ENCODE results near the gene CPNE6. TPM values are rescaled to one million over a fixed set of nuclear protein-coding genes. Genes with fewer than 3 reads are reported as not detected.
A peak's percentile ranks its signal among the peaks of the same experiment; 100 is the strongest.

Gene CPNE6
- total and polyA plus RNA-seq, 5 donors: 0.14 to 0.16 TPM; not detected in 3

DNA sequence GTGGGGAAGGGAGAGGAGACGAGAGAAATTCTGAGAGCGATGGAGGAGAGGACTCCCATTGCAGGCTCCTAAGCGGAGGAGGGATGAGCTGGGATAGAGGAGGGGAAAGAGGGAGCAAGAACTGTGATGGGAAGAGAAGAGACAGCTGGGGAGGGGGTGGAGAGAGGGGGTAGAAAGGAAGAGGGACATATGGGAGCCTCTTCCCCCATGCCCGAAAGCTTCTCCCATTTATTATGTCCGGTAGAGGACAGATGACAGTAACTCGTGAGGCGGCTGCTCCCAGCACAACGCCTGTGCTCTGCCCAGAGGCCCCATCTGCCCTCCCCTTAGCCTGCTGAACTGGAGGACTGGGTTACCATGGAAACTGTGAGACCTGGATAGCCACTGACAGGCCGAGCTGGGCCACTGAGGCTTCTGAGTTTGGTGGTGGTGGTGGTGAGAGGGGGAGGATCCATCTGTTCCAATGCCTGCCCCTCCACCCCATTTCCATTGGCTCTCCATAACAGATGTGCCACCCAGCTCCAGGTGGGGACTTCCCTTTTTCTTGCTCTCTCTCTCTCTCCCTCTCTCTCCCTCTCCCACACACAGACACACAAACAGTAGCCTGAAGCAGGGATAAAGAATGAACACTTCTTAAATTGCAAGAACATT, 8.3 kb downstream of the CPNE6 start:
- Histone ChIP-seq H3K4me3 (ENCODE audit: low read length) (no peak overlapping the region), H3K27me3 (ENCODE audit: control insufficient read depth, insufficient read depth) (no peaks in the 10 kb centered on the region), H3K4me1 (ENCODE audit: control insufficient read depth, insufficient read depth, low read length) (no peaks in the 10 kb centered on the region), H3K9me3 (ENCODE audit: control insufficient read depth, low read length) (no peaks in the 10 kb centered on the region), H3K27ac (ENCODE audit: low read length) (no peak overlapping the region)
- ATAC-seq: no peak
- DNase-seq: no peak
- intact Hi-C loops (cut with DNase I): no loop called here
- 91% methylated on average over 9 of the region's 9 CpGs for WGBS

DNA sequence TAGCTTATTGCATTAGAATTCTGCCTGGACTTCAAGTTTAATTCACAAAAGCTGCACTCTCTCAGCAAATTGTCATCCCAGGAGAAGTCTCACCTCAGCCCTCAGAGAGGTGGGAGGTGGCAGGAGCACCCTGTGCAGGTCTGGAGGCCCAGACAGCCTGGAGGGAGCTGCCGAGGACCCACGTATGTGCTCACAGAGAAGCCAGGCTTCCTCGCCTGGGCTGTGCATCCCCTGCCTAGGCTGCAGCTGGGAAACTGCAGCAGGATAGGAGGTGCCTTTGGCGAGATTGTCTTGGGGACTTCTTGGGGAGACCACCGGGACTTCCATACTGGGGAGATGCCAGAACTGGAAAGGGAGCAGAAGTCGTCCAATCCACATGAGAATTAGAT, 8.8 kb downstream of the CPNE6 start:
- intact Hi-C loops (cut with DNase I): no loop called here
- H3K27ac ChIP-seq (ENCODE audit: low read length): no peak overlapping the region
- DNase-seq (no peak), ATAC-seq (no peak)
- no peak overlapping the region for H3K4me3 ChIP-seq (ENCODE audit: low read length)
- 78% methylated on average over 6 of the region's 6 CpGs for WGBS
- H3K9me3 ChIP-seq (ENCODE audit: control insufficient read depth, low read length): no peaks in the 10 kb centered on the region
- H3K4me1 ChIP-seq (ENCODE audit: control insufficient read depth, insufficient read depth, low read length): no peaks in the 10 kb centered on the region
- no peaks in the 10 kb centered on the region for H3K27me3 ChIP-seq (ENCODE audit: control insufficient read depth, insufficient read depth)

DNA sequence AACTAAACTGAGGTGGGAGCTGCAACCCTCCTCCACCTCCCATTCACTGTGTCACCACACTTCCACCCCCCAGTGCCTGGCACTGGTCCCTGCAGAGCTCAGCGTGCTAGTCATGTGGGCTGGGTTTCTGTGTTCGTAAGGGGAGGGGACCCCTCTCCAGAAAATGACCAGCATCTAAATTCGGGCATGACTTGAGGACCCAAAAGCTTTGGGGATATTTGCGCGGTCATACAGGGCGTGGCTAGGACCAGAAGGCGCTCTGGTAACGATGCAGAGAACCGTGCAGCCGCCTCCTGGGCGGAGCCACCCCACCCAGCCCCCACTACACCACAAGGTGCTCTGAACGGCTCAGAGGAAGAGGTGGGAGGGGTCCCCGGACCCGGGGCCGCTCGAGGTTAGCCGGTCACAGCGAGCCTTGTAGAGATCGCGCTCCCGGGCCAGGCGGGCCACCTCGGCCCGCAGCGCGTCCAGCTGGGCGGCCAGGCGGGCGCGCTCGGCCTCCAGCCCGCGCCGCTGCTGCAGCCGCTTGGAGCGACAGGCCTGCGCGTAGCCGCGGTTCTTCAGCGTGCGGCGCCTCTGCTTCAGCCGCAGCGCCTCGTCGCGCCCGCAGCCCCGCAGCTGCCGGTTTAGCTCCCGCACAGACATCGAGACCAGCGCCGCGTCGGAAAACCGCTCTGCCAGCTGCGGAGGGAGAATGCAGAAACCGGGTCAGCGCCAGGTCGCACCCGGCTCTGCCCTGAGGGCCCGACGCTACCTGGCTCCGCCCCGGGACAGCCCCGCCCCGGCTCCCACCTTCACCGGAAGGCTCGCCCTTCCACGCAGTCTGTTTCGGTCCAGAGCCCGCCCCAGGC, 9.8 kb downstream of the CPNE6 start:
- ATAC-seq: peak; percentile 68 to 82
- under 1% methylated on average over 74 of the region's 74 CpGs for WGBS
- intact Hi-C loops (cut with DNase I): no loop called here

DNA sequence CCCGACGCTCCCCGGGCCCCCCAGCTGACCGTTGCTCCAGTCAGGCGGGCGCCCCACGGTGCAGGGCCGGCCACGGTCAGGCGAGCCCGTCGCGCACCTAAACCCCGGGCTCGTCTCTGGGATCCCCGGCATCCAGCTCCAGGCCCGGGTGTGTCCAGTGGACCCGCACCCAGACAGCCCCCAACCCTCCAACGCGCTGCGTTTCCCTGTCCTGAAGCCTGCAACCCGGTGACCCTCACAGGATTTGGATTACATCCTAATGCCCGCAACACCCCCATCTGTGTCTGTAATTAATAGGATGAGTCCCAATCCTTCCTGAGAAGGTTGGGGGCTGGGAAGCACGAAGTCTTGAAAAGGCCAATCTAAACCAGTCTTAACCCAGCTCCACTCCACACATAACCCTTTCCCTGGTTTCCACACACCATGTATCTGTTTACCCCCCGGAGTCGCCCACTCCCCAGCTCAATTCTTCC, 10.4 kb downstream of the CPNE6 start:
- no peak for ATAC-seq
- H3K27me3 ChIP-seq (ENCODE audit: control insufficient read depth, insufficient read depth): no peaks in the 10 kb centered on the region
- peak overlapping the region; percentile 76 for H3K4me3 ChIP-seq (ENCODE audit: low read length)
- WGBS: 22% methylated on average over 26 of the region's 26 CpGs
- no peaks in the 10 kb centered on the region for H3K4me1 ChIP-seq (ENCODE audit: control insufficient read depth, insufficient read depth, low read length)
- H3K27ac ChIP-seq (ENCODE audit: low read length): no peak overlapping the region
- H3K9me3 ChIP-seq (ENCODE audit: control insufficient read depth, low read length): no peaks in the 10 kb centered on the region
- intact Hi-C loops (cut with DNase I): no loop called here
- DNase-seq: no peak

More for the DNA sequence above, 9.8 kb downstream of the CPNE6 start:
- H3K9me3 ChIP-seq (ENCODE audit: control insufficient read depth, low read length): no peaks in the 10 kb centered on the region
- peak in 2 of 3 donors; percentile 77 to 81 for DNase-seq
- peak overlapping the region; percentile 76 for H3K4me3 ChIP-seq (ENCODE audit: low read length)
- H3K27me3 ChIP-seq (ENCODE audit: control insufficient read depth, insufficient read depth): no peaks in the 10 kb centered on the region
- no peaks in the 10 kb centered on the region for H3K4me1 ChIP-seq (ENCODE audit: control insufficient read depth, insufficient read depth, low read length)
- H3K27ac ChIP-seq (ENCODE audit: low read length): no peak overlapping the region

DNA sequence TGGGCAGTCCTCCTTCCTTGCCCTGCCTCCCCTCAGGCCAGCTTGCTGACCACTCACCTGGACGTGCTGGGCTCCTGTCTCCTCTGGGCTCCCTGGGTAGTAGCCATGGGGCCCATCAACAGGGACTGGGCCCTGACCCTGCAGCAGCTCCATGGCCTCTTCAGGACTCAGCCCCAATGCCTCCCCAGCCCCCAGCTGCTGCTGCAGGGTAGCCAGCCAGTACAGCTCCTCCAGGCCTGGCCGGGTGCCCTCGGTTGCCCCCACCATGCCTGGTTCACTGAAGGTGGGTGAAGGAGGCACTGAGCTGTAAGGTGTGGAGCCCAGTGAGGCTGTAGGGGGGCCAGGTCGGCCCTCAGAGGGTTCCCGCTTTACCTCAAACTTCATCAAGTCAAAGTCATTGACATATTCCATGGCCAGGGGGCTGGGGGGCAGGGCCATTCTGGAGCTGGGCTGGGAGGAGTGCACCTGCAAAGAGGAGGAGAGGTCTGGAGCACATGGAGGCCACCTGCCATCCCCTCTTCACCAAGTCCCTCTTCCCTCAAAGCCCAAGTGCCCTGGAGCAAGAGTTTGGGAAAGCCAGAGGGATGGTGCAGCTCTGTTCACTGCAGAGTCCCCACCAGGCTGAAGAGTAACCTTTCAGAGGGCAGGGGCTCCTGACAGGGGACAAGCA, 11.2 kb downstream of the CPNE6 start:
- DNase-seq (no peak), ATAC-seq (peak in 1 of 2 donors; percentile 12)
- Histone ChIP-seq H3K27ac (ENCODE audit: low read length) (no peak overlapping the region), H3K4me3 (ENCODE audit: low read length) (no peak overlapping the region), H3K9me3 (ENCODE audit: control insufficient read depth, low read length) (no peaks in the 10 kb centered on the region), H3K4me1 (ENCODE audit: control insufficient read depth, insufficient read depth, low read length) (no peaks in the 10 kb centered on the region), H3K27me3 (ENCODE audit: control insufficient read depth, insufficient read depth) (no peaks in the 10 kb centered on the region)
- intact Hi-C loops (cut with DNase I): no loop called here
- 88% methylated on average over 5 of the region's 5 CpGs for WGBS

DNA sequence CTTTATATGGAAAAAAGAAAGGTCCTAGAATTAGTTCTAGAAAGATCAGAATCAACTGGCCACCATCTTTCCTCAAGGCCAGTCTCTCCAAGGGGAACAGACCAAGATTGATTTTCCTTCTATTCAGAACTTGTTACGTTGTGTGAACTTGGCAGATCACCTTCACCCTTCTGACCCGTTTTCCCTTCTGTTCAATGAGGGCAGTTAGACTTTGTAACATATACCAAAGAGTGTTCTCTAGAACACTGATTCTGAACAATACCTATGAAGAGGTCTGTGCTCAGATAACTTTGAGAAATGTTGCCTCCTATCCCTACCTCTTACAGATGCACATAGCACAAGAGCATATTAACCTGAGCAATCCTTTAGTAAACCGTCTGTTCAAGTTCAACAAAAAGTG, 12.1 kb downstream of the CPNE6 start:
- intact Hi-C loops (cut with DNase I): no loop called here
- Histone ChIP-seq H3K27me3 (ENCODE audit: control insufficient read depth, insufficient read depth) (no peaks in the 10 kb centered on the region), H3K4me1 (ENCODE audit: control insufficient read depth, insufficient read depth, low read length) (no peaks in the 10 kb centered on the region), H3K9me3 (ENCODE audit: control insufficient read depth, low read length) (no peaks in the 10 kb centered on the region), H3K4me3 (ENCODE audit: low read length) (no peak overlapping the region), H3K27ac (ENCODE audit: low read length) (no peak overlapping the region)
- DNase-seq (no peak), ATAC-seq (no peak)
- 89% methylated on average over 3 of the region's 3 CpGs for WGBS

DNA sequence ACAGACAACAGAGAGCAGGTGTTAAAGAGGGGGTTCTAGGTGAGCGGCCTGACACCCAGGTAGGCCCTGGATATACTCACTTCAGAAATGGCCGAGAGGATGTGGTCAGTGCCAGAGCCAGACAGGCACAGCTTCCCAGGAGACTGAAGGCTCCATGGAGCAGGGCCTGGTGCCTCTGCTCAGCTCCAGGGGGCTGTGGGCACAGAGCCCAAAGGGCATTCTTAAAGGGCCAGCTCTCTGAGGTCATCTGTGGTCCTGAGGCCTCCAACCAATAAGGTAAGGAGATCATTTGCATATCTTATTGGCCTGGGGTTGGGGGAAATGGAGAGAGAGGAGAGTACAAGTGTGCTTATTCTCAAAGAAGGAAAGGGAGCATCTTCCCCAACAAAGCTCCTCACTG, 13.1 kb downstream of the CPNE6 start:
- Histone ChIP-seq H3K27ac (ENCODE audit: low read length) (no peak overlapping the region), H3K9me3 (ENCODE audit: control insufficient read depth, low read length) (no peaks in the 10 kb centered on the region), H3K27me3 (ENCODE audit: control insufficient read depth, insufficient read depth) (no peaks in the 10 kb centered on the region), H3K4me3 (ENCODE audit: low read length) (no peak overlapping the region), H3K4me1 (ENCODE audit: control insufficient read depth, insufficient read depth, low read length) (no peaks in the 10 kb centered on the region)
- WGBS: 91% methylated on average over 2 of the region's 2 CpGs
- ATAC-seq (no peak), DNase-seq (no peak)
- intact Hi-C loops (cut with DNase I): no loop called here

DNA sequence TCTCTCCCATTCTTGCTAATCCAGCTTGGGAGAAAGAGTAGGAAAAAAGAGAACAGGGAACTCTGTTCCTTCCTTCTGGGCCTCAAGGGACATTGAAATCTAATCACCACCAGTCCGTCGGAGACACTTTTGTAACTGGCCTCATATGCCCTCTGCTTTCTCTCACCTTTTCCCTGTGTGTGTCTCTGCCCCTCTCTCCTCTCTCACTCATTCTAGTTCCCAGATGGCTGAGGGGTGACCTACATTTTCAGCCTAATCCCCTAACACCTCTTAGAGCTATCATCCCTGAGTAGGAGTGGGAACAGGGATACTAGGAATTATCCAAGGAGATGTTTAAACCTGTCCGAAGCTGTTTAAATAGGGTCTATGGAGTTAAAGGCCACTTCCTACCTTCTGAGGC, 13.9 kb downstream of the CPNE6 start:
- intact Hi-C loops (cut with DNase I): no loop called here

DNA sequence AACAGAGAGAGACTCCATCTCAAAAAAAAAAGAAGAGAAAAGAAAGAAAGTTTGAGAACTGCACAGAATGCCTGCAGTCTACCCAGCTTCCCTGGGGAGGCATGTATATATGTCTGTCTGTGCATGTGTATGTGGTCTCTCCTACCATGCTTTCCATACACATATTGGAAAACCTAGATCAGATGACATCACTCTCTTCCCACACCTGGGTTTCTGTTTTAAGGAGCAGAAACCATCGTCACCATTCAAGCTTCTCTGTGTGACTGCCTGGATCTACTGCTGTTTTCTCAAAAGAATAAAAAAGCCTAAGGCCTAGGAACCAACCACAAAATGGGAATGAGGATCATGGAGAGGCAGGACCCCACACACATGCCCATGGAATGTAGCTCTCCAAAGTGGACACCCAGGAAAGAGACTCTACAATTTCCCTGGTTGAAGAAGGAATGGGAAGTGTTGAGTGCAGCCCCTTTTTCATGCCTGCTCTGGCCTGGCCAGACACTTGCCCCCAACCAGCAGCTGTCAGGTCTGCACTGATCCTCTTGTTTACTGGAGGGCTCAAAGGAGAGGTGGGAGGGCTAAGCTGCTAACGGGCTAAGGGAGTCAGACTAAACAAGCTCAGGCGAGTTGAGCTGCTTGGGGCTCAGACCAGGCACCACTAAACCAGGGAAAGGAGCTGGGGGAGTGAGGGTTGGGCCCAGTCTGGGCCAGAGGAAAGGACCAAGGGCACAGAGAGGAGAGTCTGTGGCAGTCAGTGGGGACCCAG, 15.0 kb downstream of the CPNE6 start:
- ATAC-seq: no peak
- Histone ChIP-seq H3K4me1 (ENCODE audit: control insufficient read depth, insufficient read depth, low read length) (no peaks in the 10 kb centered on the region), H3K4me3 (ENCODE audit: low read length) (no peak overlapping the region), H3K9me3 (ENCODE audit: control insufficient read depth, low read length) (no peaks in the 10 kb centered on the region), H3K27ac (ENCODE audit: low read length) (no peak overlapping the region), H3K27me3 (ENCODE audit: control insufficient read depth, insufficient read depth) (no peaks in the 10 kb centered on the region)
- intact Hi-C loops (cut with DNase I): no loop called here
- 82% methylated on average over 3 of the region's 3 CpGs for WGBS
- DNase-seq: no peak

More for the DNA sequence above, 13.9 kb downstream of the CPNE6 start:
- Histone ChIP-seq H3K4me3 (ENCODE audit: low read length) (no peak overlapping the region), H3K9me3 (ENCODE audit: control insufficient read depth, low read length) (no peaks in the 10 kb centered on the region), H3K4me1 (ENCODE audit: control insufficient read depth, insufficient read depth, low read length) (no peaks in the 10 kb centered on the region), H3K27ac (ENCODE audit: low read length) (no peak overlapping the region), H3K27me3 (ENCODE audit: control insufficient read depth, insufficient read depth) (no peaks in the 10 kb centered on the region)
- WGBS: 59% methylated on average over 3 of the region's 3 CpGs
- ATAC-seq (no peak), DNase-seq (no peak)

DNA sequence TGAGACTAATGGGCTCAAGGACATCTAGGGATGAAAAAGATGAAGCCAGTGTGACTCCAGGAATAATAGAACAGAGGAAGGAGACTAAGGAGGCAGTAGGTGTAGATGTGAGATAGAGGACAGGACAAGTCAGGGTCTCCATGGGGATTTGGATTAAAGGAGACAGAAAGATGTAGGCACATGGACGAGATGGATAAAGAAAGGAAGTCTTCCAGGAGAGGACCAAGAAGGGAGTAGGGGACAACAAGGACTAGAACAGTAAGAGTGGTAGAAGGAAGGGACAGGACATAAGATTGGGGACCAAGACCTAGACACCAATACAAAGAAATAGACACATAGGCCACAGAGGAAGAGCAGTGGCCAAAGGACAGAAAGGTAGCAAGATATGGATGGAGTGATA, 15.6 kb downstream of the CPNE6 start:
- DNase-seq (no peak), ATAC-seq (no peak)
- Histone ChIP-seq H3K4me3 (ENCODE audit: low read length) (no peak overlapping the region), H3K27me3 (ENCODE audit: control insufficient read depth, insufficient read depth) (no peaks in the 10 kb centered on the region), H3K4me1 (ENCODE audit: control insufficient read depth, insufficient read depth, low read length) (no peaks in the 10 kb centered on the region), H3K27ac (ENCODE audit: low read length) (no peak overlapping the region), H3K9me3 (ENCODE audit: control insufficient read depth, low read length) (no peaks in the 10 kb centered on the region)
- intact Hi-C loops (cut with DNase I): no loop called here
- WGBS: 81% methylated on average over 1 of the region's 1 CpG
